Neural cell (in vitro differentiated cells): ENCODE results near the gene SP5. TPM values are rescaled to one million over a fixed set of nuclear protein-coding genes. Genes with fewer than 3 reads are reported as not detected.

ENCODE experiments used
- H2AFZ ChIP-seq: fragments of 200-600, 300-800 bp; sonication (generic), shearing (Covaris generic); 2 replicates; pipeline ENCODE4 v1.6.0; 2014; ENCODE audit warnings: low read depth, mild to moderate bottlenecking, antibody characterized with exemption, low read length, moderate library complexity
- H3F3A ChIP-seq: fragments of 200-600 bp; shearing (Covaris generic); 2 replicates; pipeline ENCODE4 v1.6.1; 2016; ENCODE audit warnings: mild to moderate bottlenecking, moderate library complexity, mixed read lengths, antibody characterized with exemption, low read length; ENCODE audit not compliant: insufficient read depth, poor library complexity, severe bottlenecking
- H3K27ac ChIP-seq: fragments of 200-600, 300-800 bp; sonication (generic), shearing (Covaris generic); 2 replicates; pipeline ENCODE4 v1.5.1; 2014; ENCODE audit warnings: mild to moderate bottlenecking, low read length, moderate library complexity
- H3K27me3 ChIP-seq: fragments of 300-800, 200-600 bp; sonication (generic), shearing (Covaris generic); 2 replicates; pipeline ENCODE4 v1.6.0; 2014; ENCODE audit warnings: mild to moderate bottlenecking, low read depth, low read length, moderate library complexity; ENCODE audit not compliant: insufficient read depth
- H3K36me3 ChIP-seq: fragments of 300-800, 200-600 bp; sonication (generic), shearing (Covaris generic); 2 replicates; pipeline ENCODE4 v1.5.1; 2014; ENCODE audit warnings: mild to moderate bottlenecking, antibody characterized with exemption, low read length, moderate library complexity; ENCODE audit not compliant: insufficient read depth
- H3K4me2 ChIP-seq: fragments of 300-800, 200-600 bp; sonication (generic), shearing (Covaris generic); 2 replicates; pipeline ENCODE4 v1.6.0; 2014; ENCODE audit warnings: mild to moderate bottlenecking, low read length
- H3K4me3 ChIP-seq: fragments of 300-800, 200-600 bp; sonication (generic), shearing (Covaris generic); 2 replicates; pipeline ENCODE4 v1.5.1; 2014; ENCODE audit warnings: mild to moderate bottlenecking, low read length, moderate library complexity
- H3K79me2 ChIP-seq: fragments of 200-600 bp; shearing (Covaris generic); replicated peaks from 2 replicates; pipeline ENCODE4 v1.6.0; 2014; ENCODE audit warnings: mild to moderate bottlenecking, low read length, moderate library complexity; ENCODE audit not compliant: insufficient read depth
- H3K9ac ChIP-seq: fragments of 300-800, 200-600 bp; sonication (generic), shearing (Covaris generic); 2 replicates; pipeline ENCODE4 v1.6.1; 2016; ENCODE audit warnings: mild to moderate bottlenecking, low read length, mixed read lengths
- H3K9me2 ChIP-seq: fragments of 200-600 bp; shearing (Covaris generic); 2 replicates; pipeline ENCODE4 v1.6.1; 2016; ENCODE audit warnings: mild to moderate bottlenecking, low read length, mixed read lengths; ENCODE audit not compliant: insufficient read depth
- H3K9me3 ChIP-seq: fragments of 200-600, 300-800 bp; sonication (generic), shearing (Covaris generic); 2 replicates; pipeline ENCODE4 v1.6.1; 2016; ENCODE audit warnings: mild to moderate bottlenecking, mixed run types, low read length, moderate library complexity, mixed read lengths
- H4K20me1 ChIP-seq: fragments of 200-600 bp; shearing (Covaris generic); 2 replicates; pipeline ENCODE4 v1.6.1; 2016; ENCODE audit warnings: mild to moderate bottlenecking, mixed run types; ENCODE audit not compliant: insufficient read depth
- EP300 ChIP-seq: fragments of 450-650 bp; conservative IDR thresholded peaks from 2 replicates; pipeline ENCODE4 v1.6.1; 2014; ENCODE audit warnings: antibody characterized with exemption, mild to moderate bottlenecking, moderate library complexity; ENCODE audit not compliant: poor library complexity, severe bottlenecking
- EZH2 ChIP-seq: fragments of 200-600, 300-800 bp; shearing (Covaris generic), sonication (generic); IDR thresholded peaks from 2 replicates; pipeline ENCODE4 v1.6.1; 2014; ENCODE audit warnings: antibody characterized with exemption, low read length, borderline replicate concordance, mild to moderate bottlenecking; ENCODE audit not compliant: insufficient read depth, poor library complexity, severe bottlenecking
- MXI1 ChIP-seq: fragments of 450-650 bp; conservative IDR thresholded peaks from 2 replicates; pipeline ENCODE4 v1.6.1; 2014; ENCODE audit warnings: antibody characterized with exemption, mild to moderate bottlenecking; ENCODE audit not compliant: poor library complexity, severe bottlenecking
- POLR2AphosphoS5 ChIP-seq: IDR thresholded peaks from 2 replicates; pipeline ENCODE4 v1.6.1; 2012
- RAD21 ChIP-seq: fragments of 450-650 bp; conservative IDR thresholded peaks from 2 replicates; pipeline ENCODE4 v1.6.1; 2014; ENCODE audit warnings: antibody characterized with exemption, mild to moderate bottlenecking, moderate library complexity
- SMC3 ChIP-seq: fragments of 450-650 bp; conservative IDR thresholded peaks from 2 replicates; pipeline ENCODE4 v1.6.1; 2014; ENCODE audit warnings: antibody characterized with exemption, mild to moderate bottlenecking, moderate library complexity; ENCODE audit not compliant: poor library complexity
- TAF1 ChIP-seq: IDR thresholded peaks from 2 replicates; pipeline ENCODE4 v1.6.1; 2012; ENCODE audit warnings: low read depth
- polyA plus RNA-seq: library from polyadenylated mRNA; depleted of rRNA; stranded (reverse); fragments of >200 nt; gene quantifications from 2 replicates; pipeline ENCODE4 v1.2.3, GENCODE V29; 2014
- TF ChIP-seq, protein P1 (sequence below): fragments of 450-650 bp; IDR thresholded peaks from 2 replicates; pipeline ENCODE4 v1.5.1; 2014; ENCODE audit warnings: antibody characterized with exemption, mild to moderate bottlenecking, moderate library complexity; ENCODE audit not compliant: poor library complexity, severe bottlenecking
- TF ChIP-seq, protein P2 (sequence below): IDR thresholded peaks from 2 replicates; pipeline ENCODE4 v1.6.1; 2012; ENCODE audit warnings: borderline replicate concordance

SP5 gene
- polyA plus RNA-seq, 1 donor from 2014 or later: 0.15 TPM

DNA sequence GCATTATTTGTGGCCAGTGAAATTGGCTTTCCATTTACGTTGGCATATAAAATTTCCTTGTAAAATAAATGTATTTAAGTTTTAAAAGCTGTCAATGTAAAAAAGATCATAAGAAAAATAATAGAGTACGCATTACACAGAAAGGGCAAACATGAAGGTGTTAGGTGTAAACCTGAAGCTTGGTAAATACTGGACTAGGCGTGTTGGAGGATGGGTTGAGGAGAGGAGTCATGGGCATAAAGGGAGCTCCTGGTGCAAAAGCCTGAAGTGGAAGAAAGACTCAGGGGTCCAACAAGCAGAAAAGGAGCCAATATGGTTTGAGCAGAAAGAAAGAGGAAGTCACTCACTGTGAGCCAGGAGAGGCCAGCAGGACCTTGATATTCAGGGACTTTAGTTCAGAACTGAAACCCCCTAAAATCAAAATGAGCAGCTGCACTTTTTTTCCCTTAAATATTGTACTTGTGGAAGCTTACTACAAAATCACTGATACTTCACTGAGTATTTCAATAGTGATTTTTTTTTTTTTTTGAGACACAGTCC is 24.4 kb downstream of the SP5 start:
- H3K27ac ChIP-seq: no peak overlapping the region
- no peak overlapping the region for H3K4me3 ChIP-seq
- no peaks in the 10 kb centered on the region for H3K9me3 ChIP-seq
- no peaks in the 10 kb centered on the region for H3K9me2 ChIP-seq
- H3K4me2 ChIP-seq: no peak overlapping the region
- no peaks in the 10 kb centered on the region for H3K36me3 ChIP-seq
- no peaks in the 10 kb centered on the region for H4K20me1 ChIP-seq
- no peaks in the 10 kb centered on the region for H3K27me3 ChIP-seq
- H3K79me2 ChIP-seq: no peaks in the 10 kb centered on the region
- H3F3A ChIP-seq: no peaks in the 10 kb centered on the region
- H2AFZ ChIP-seq: no peak overlapping the region
- TF ChIP-seq EZH2 (no peak), TAF1 (no peak), EP300 (no peak), POLR2AphosphoS5 (no peak), MXI1 (no peak), RAD21 (no peak), SMC3 (no peak)
- TF ChIP-seq, protein P1, sequence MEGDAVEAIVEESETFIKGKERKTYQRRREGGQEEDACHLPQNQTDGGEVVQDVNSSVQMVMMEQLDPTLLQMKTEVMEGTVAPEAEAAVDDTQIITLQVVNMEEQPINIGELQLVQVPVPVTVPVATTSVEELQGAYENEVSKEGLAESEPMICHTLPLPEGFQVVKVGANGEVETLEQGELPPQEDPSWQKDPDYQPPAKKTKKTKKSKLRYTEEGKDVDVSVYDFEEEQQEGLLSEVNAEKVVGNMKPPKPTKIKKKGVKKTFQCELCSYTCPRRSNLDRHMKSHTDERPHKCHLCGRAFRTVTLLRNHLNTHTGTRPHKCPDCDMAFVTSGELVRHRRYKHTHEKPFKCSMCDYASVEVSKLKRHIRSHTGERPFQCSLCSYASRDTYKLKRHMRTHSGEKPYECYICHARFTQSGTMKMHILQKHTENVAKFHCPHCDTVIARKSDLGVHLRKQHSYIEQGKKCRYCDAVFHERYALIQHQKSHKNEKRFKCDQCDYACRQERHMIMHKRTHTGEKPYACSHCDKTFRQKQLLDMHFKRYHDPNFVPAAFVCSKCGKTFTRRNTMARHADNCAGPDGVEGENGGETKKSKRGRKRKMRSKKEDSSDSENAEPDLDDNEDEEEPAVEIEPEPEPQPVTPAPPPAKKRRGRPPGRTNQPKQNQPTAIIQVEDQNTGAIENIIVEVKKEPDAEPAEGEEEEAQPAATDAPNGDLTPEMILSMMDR: no peak
- TF ChIP-seq, protein P2, sequence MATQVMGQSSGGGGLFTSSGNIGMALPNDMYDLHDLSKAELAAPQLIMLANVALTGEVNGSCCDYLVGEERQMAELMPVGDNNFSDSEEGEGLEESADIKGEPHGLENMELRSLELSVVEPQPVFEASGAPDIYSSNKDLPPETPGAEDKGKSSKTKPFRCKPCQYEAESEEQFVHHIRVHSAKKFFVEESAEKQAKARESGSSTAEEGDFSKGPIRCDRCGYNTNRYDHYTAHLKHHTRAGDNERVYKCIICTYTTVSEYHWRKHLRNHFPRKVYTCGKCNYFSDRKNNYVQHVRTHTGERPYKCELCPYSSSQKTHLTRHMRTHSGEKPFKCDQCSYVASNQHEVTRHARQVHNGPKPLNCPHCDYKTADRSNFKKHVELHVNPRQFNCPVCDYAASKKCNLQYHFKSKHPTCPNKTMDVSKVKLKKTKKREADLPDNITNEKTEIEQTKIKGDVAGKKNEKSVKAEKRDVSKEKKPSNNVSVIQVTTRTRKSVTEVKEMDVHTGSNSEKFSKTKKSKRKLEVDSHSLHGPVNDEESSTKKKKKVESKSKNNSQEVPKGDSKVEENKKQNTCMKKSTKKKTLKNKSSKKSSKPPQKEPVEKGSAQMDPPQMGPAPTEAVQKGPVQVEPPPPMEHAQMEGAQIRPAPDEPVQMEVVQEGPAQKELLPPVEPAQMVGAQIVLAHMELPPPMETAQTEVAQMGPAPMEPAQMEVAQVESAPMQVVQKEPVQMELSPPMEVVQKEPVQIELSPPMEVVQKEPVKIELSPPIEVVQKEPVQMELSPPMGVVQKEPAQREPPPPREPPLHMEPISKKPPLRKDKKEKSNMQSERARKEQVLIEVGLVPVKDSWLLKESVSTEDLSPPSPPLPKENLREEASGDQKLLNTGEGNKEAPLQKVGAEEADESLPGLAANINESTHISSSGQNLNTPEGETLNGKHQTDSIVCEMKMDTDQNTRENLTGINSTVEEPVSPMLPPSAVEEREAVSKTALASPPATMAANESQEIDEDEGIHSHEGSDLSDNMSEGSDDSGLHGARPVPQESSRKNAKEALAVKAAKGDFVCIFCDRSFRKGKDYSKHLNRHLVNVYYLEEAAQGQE: no peak
- H3K9ac ChIP-seq: no peak overlapping the region

DNA sequence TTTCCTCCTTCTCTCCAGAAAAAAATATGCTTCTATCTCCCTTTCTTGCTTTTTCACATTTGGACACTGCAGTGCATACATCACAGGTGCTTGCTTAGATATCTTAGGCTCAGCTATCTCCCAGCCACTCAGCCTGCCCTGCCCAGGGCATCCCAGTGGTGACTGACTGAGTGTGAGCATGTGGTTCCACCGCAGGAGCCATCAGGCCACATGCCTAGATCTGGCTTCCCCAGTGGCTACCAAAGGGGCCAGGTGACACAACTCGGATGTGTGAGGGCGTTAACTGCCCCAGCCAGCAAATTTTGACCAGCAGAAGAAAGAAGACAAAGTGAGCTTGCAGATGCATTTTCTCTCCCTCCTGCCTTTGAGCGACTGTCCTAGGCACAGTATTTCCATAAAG is 25.5 kb downstream of the SP5 start:
- no peak overlapping the region for H2AFZ ChIP-seq
- no peaks in the 10 kb centered on the region for H4K20me1 ChIP-seq
- H3K79me2 ChIP-seq: no peaks in the 10 kb centered on the region
- H3K36me3 ChIP-seq: no peaks in the 10 kb centered on the region
- H3F3A ChIP-seq: no peaks in the 10 kb centered on the region
- TF ChIP-seq TAF1: no peak
- TF ChIP-seq EZH2: no peak
- TF ChIP-seq, protein P2: no peak
- TF ChIP-seq, protein P1: no peak
- TF ChIP-seq MXI1: no peak
- no peak for TF ChIP-seq SMC3
- H3K4me2 ChIP-seq: no peak overlapping the region
- no peaks in the 10 kb centered on the region for H3K9me2 ChIP-seq
- no peak overlapping the region for H3K9ac ChIP-seq
- no peaks in the 10 kb centered on the region for H3K9me3 ChIP-seq
- no peaks in the 10 kb centered on the region for H3K27me3 ChIP-seq
- H3K27ac ChIP-seq: no peak overlapping the region
- H3K4me3 ChIP-seq: no peak overlapping the region
